WTC11 (cell line): ENCODE measurements around the gene SRRT. TPM values are rescaled to one million over a fixed set of nuclear protein-coding genes. Genes with fewer than 3 reads are reported as not detected.
A peak's percentile ranks its signal among the peaks of the same experiment; 100 is the strongest.

ENCODE experiments used
- ATAC-seq: fragments of 200-7000 bp; cut with Tn5 transposase; 2 replicates; pipeline ENCODE4 v1.10.0; 2021; ENCODE audit warnings: mild to moderate bottlenecking, moderate library complexity
- CTCF ChIA-PET: fragments of 300-600 bp; sonication (Branson Sonifier 250); formaldehyde crosslinking; loops from one replicate; lab custom pipeline; 2021; ENCODE audit warnings: antibody characterized with exemption; lab: Charles Lee
- POLR2A ChIA-PET: fragments of 350-600 bp; sonication (Branson Sonifier 250); formaldehyde crosslinking; loops from one replicate; lab custom pipeline; 2021; ENCODE audit warnings: antibody characterized with exemption; lab: Charles Lee
- DNase-seq: peaks from one replicate; pipeline ENCODE4 v3.0.0; 2021; ENCODE audit warnings: low spot score
- H3K27ac Mint-ChIP-seq: 2 replicates; pipeline ENCODE4 v1.8.0; 2021; ENCODE audit warnings: mixed read lengths
- H3K27me3 Mint-ChIP-seq: 2 replicates; pipeline ENCODE4 v1.8.0; 2021; ENCODE audit warnings: low read depth, mild to moderate bottlenecking, moderate library complexity, mixed read lengths
- H3K36me3 Mint-ChIP-seq: 2 replicates; pipeline ENCODE4 v1.8.0; 2021; ENCODE audit warnings: mixed read lengths
- H3K4me1 Mint-ChIP-seq: 2 replicates; pipeline ENCODE4 v1.8.0; 2022; ENCODE audit warnings: mixed read lengths
- H3K4me3 Mint-ChIP-seq: 2 replicates; pipeline ENCODE4 v1.8.0; 2021; ENCODE audit warnings: mild to moderate bottlenecking, moderate library complexity, mixed read lengths
- H3K9me3 Mint-ChIP-seq: 2 replicates; pipeline ENCODE4 v1.8.0; 2021; ENCODE audit warnings: mixed read lengths
- ATF1 ChIP-seq: sonication (generic); formaldehyde crosslinking; IDR thresholded peaks from 2 replicates; pipeline ENCODE4 v1.8.1; 2023; ENCODE audit warnings: mild to moderate bottlenecking, moderate library complexity, missing genetic modification reagents
- CREB1 ChIP-seq: sonication (generic); formaldehyde crosslinking; IDR thresholded peaks from 2 replicates; pipeline ENCODE4 v1.8.0; 2023; ENCODE audit warnings: mild to moderate bottlenecking, missing genetic modification reagents
- FOXK1 ChIP-seq: sonication (generic); formaldehyde crosslinking; IDR thresholded peaks from 2 replicates; pipeline ENCODE4 v1.8.0; 2022; ENCODE audit warnings: mild to moderate bottlenecking, moderate library complexity, missing genetic modification reagents
- GTF2I ChIP-seq: fragments of 250-450 bp; sonication (Bioruptor Pico); conservative IDR thresholded peaks from 2 replicates; pipeline ENCODE4 v1.4.0; 2021; ENCODE audit warnings: mild to moderate bottlenecking
- JAZF1 ChIP-seq: fragments of 250-450 bp; sonication (Bioruptor Pico); IDR thresholded peaks from 2 replicates; pipeline ENCODE4 v1.9.0; 2021; ENCODE audit warnings: moderate library complexity, mild to moderate bottlenecking, inconsistent platforms
- KAT7 ChIP-seq: sonication (generic); formaldehyde crosslinking; IDR thresholded peaks from 2 replicates; pipeline ENCODE4 v1.8.1; 2023; ENCODE audit warnings: missing genetic modification reagents, mild to moderate bottlenecking, borderline replicate concordance
- MYBL2 ChIP-seq: sonication (generic); formaldehyde crosslinking; IDR thresholded peaks from 2 replicates; pipeline ENCODE4 v1.8.1; 2023; ENCODE audit warnings: mild to moderate bottlenecking, moderate library complexity, missing genetic modification reagents
- NFE2L1 ChIP-seq: sonication (generic); formaldehyde crosslinking; IDR thresholded peaks from 2 replicates; pipeline ENCODE4 v1.8.1; 2023; ENCODE audit warnings: missing genetic modification reagents
- OVOL2 ChIP-seq: fragments of 250-450 bp; sonication (Bioruptor Pico); IDR thresholded peaks from 2 replicates; pipeline ENCODE4 v1.9.0; 2021; ENCODE audit warnings: mild to moderate bottlenecking, borderline replicate concordance
- RELA ChIP-seq: sonication (generic); formaldehyde crosslinking; IDR thresholded peaks from 2 replicates; pipeline ENCODE4 v1.8.1; 2022; ENCODE audit warnings: missing genetic modification reagents, mild to moderate bottlenecking, borderline replicate concordance
- ZBTB21 ChIP-seq: sonication (generic); formaldehyde crosslinking; IDR thresholded peaks from 2 replicates; pipeline ENCODE4 v1.8.1; 2023; ENCODE audit warnings: mild to moderate bottlenecking, missing genetic modification reagents, borderline replicate concordance
- ZNF317 ChIP-seq: sonication (generic); formaldehyde crosslinking; IDR thresholded peaks from 2 replicates; pipeline ENCODE4 v1.8.1; 2023; ENCODE audit warnings: low read depth, mild to moderate bottlenecking, moderate library complexity, missing genetic modification reagents, borderline replicate concordance
- total RNA-seq: library from RNA; stranded (reverse); gene quantifications from 3 replicates; pipeline ENCODE4 v1.2.3, GENCODE V29; 2021
- TF ChIP-seq, protein P1 (sequence below): fragments of 250-450 bp; sonication (Bioruptor Pico); conservative IDR thresholded peaks from 2 replicates; pipeline ENCODE4 v1.9.0; 2021; ENCODE audit warnings: mild to moderate bottlenecking
- TF ChIP-seq, protein P2 (sequence below): sonication (generic); formaldehyde crosslinking; IDR thresholded peaks from 2 replicates; pipeline ENCODE4 v1.8.1; 2022; ENCODE audit warnings: mild to moderate bottlenecking, missing genetic modification reagents, moderate library complexity, borderline replicate concordance
- TF ChIP-seq, protein P3 (sequence below): fragments of 250-450 bp; sonication (Bioruptor Pico); IDR thresholded peaks from 2 replicates; pipeline ENCODE4 v1.9.0; 2021; ENCODE audit warnings: moderate library complexity, mild to moderate bottlenecking, inconsistent platforms, borderline replicate concordance
- TF ChIP-seq, protein P4 (sequence below): fragments of 200-600 bp; IDR thresholded peaks from 2 replicates; pipeline ENCODE4 v1.8.0; 2022; ENCODE audit warnings: antibody characterized with exemption
- TF ChIP-seq, protein P5 (sequence below): sonication (generic); formaldehyde crosslinking; IDR thresholded peaks from 2 replicates; pipeline ENCODE4 v1.8.0; 2023; ENCODE audit warnings: mild to moderate bottlenecking, missing genetic modification reagents

The SRRT gene
- total RNA-seq, 1 experiment from 2014 or later: 238 TPM

DNA sequence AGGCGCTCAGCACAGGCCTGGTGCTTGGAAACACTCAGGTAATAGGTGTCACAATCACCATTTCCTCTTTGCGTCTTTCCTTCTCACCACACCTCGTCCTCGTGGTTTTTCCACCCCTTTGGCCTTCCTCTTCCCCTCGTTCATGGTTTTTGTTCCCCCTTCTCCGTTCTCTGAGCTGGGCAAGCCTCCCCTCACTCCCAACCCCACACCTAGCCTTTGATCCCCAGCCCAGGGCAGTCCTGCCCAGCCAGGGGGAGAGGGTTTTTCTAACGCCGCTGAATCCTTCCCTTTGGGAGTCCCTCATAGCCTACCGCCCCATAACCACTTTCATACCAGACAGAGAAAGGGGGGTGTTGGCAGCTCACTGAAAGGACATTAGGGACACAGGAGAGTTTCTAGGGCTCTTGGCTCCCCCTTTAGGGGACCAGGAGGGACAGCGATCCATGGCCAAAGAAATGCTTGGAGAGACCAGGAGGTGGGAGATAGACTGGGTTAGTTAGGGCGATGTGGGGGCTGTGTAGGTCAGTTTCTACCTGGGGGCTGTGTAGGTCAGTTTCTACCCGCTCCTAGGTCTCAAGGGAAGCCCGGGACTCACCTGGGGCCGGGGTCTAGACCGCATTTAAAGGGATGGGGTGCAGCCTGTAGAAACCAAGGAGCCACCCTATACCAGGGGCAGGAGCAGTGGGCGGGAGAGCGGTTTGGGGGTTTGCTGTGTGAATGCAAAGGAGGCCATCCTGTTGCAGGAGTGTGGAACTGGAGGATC, 49.0 kb upstream of the SRRT start (continued):
- TF ChIP-seq, protein P1, sequence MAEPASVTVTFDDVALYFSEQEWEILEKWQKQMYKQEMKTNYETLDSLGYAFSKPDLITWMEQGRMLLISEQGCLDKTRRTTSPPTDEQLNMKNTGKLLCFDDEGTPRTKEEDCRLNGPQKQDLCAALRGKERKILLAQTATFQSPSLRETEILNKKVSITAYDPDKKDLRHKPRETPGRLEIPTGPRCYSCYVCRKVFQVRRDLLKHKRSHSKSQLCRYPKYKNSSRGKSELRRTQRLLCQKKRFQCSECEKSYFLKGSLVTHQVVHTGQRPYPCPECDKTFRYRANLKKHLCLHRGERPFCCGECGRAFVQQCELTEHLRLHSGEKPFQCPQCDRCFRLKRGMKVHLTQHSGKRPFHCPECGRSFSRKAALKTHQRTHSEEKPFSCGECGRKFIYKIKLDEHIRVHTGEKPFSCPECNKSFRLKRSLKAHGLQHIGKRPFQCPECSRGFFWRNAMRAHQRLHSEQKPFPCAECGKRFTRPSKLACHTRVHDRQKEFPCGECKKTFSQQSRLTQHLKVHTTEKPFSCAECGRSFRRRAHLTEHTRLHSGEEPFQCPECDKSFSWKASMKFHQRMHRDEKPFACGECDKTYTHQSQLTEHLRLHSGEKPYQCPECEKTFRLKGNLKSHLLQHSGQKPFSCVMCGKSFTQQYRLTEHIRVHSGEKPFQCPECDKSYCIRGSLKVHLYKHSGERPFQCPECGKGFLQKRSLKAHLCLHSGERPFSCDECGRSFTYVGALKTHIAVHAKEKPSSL (CRISPR knock-in tag): no peak
- no peak for TF ChIP-seq JAZF1 (CRISPR knock-in tag)

DNA sequence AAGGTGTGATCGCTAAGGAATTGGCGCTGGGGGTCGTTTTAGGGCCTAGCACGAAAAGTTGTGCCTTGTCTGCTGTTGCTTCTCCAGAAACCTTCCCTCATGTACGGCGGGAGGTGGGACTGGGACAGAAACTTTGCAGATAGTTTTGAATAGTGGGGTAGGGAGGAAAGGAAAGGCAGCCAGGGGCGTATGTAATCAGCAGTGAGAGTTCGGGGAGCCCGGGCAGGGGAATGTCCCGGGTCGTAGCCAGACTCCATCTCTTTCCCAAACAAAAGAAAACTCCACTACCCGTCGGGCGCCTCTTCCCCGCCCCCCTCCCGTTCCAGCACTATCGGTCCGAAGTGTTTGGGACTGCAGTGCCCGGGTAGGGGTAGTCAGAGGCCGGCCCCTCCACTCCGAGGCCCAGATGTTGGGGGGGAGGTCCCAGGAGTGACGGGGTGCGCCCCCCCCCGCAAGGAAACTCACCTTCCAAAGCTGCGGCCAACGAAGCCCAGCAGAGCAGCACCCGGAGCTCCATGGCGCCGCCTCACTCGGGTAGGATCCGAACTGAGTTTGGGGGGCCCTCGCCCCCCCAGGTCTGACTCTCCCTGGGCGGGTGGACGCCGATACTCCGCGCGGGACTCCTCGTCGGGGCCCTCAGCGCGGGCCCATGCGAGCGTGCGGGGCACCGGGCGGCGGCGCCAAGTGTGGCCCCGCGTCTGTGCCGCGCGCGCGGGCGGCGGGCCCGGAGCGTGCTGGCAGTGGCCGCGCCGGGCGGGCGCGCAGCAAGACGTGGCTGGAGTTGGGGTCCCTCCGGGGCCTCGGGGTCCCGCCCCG, 48.2 kb upstream of the SRRT start:
- DNase-seq (peak; percentile 31), ATAC-seq (no peak)
- peak overlapping the region; percentile 80 for H3K27ac Mint-ChIP-seq
- H3K4me1 Mint-ChIP-seq: peaks cover 28% of the 10 kb centered on the region
- ChIA-PET CTCF (interaction anchor here (0.6 to 5.8 kb wide), 20 partner anchors 7 to 381 kb away, joined by 3 to 96 read pairs (median 4); partner anchors contain the start of genes FBXO24, POP7, SLC12A9 and SRRT), POLR2A (interaction anchor here (0.5 to 3.7 kb wide), 19 partner anchors 9 to 611 kb away, joined by 3 to 53 read pairs (median 4); partner anchors contain the start of genes FBXO24, GIGYF1, LRCH4 and NYAP1)
- TF ChIP-seq RELA (CRISPR knock-in tag) (no peak), ZNF317 (CRISPR knock-in tag) (no peak), FOXK1 (CRISPR knock-in tag) (no peak), KAT7 (CRISPR knock-in tag) (no peak; the same call in 1 of the 2 replicates), JAZF1 (CRISPR knock-in tag) (no peak), GTF2I (no peak)
- TF ChIP-seq, protein P2, sequence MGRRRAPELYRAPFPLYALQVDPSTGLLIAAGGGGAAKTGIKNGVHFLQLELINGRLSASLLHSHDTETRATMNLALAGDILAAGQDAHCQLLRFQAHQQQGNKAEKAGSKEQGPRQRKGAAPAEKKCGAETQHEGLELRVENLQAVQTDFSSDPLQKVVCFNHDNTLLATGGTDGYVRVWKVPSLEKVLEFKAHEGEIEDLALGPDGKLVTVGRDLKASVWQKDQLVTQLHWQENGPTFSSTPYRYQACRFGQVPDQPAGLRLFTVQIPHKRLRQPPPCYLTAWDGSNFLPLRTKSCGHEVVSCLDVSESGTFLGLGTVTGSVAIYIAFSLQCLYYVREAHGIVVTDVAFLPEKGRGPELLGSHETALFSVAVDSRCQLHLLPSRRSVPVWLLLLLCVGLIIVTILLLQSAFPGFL (CRISPR knock-in tag): no peak
- TF ChIP-seq, protein P3, sequence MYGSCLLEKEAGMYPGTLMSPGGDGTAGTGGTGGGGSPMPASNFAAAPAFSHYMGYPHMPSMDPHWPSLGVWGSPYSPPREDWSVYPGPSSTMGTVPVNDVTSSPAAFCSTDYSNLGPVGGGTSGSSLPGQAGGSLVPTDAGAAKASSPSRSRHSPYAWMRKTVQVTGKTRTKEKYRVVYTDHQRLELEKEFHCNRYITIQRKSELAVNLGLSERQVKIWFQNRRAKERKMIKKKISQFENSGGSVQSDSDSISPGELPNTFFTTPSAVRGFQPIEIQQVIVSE (CRISPR knock-in tag): no peak
- H3K4me3 Mint-ChIP-seq: peak overlapping the region; percentile 98
- peaks cover 19% of the 10 kb centered on the region for H3K36me3 Mint-ChIP-seq
- no peaks in the 10 kb centered on the region for H3K27me3 Mint-ChIP-seq
- no peaks in the 10 kb centered on the region for H3K9me3 Mint-ChIP-seq

DNA sequence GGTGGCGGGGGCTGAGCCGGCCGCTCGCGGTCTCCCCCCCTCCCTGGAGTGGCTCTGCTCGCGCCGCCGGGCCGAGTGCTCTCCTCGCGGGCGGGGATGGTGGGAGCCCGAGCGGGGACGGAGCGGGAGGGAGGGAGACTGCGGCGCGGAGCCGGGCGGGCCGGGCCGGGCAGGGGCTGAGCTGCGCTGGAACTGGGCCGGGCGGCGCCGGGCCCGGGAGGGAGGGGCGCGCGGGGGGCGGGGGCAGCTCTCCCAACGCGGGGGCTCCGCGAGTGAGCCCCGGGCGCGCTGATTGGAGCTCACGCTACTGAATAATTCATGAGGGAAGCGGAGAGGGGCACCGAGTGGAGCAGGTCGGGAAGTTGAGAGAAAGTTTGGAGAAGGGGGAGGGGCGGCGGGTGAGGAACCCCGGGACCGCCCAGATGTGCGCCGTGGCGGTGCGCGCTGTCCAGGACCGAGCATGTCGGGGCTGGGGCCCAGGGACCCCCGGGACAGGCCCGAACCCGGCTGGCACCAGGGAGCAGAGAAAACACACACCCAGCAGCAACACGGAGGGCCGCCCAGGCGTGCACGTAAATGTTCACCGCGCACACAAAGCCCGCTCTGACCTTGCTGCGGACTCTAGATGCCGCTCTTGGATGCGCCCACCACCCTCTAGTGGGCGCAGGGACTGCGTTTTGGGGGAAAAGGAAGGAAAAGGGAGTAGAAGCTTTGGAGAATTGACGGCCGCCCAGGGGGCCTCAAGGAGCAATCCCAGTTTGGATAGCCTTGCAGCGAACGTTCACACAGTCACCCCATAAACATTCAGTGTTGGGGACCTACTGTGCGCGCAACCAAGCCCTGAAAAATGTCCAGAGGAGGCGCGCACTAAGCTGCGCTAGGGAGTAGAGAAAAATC, 47.3 kb upstream of the SRRT start, which contains the start of gene EPHB4:
EPHB4 (minus strand) TSS at position 194 of the 897 bp plus-strand sequence. CDS start 493 bp downstream, outside the sequence.
- peak; percentile 90 for DNase-seq
- H3K27ac Mint-ChIP-seq: peak within 1 kb of the TSS; percentile 99
- CTCF ChIA-PET: interaction anchor here (0.6 to 5.8 kb wide), 28 partner anchors 9 to 382 kb away, joined by 3 to 96 read pairs (median 3); partner anchors contain the start of genes FBXO24, MOSPD3, POP7 and SLC12A9
- peaks cover 28% of the 10 kb centered on the region for H3K4me1 Mint-ChIP-seq
- H3K36me3 Mint-ChIP-seq: peaks cover 14% of the 10 kb centered on the region
- no peaks in the 10 kb centered on the region for H3K9me3 Mint-ChIP-seq
- no peaks in the 10 kb centered on the region for H3K27me3 Mint-ChIP-seq
- POLR2A ChIA-PET: interaction anchor here (0.5 to 3.7 kb wide), 23 partner anchors 8 to 610 kb away, joined by 3 to 53 read pairs (median 4); partner anchors contain the start of genes FBXO24, GIGYF1, LRCH4 and MOSPD3
- peak within 1 kb of the TSS; percentile 98 for H3K4me3 Mint-ChIP-seq
- peak; percentile 82 for ATAC-seq
- TF ChIP-seq CREB1 (CRISPR knock-in tag): no peak
- no peak for TF ChIP-seq OVOL2
- TF ChIP-seq, protein P4, sequence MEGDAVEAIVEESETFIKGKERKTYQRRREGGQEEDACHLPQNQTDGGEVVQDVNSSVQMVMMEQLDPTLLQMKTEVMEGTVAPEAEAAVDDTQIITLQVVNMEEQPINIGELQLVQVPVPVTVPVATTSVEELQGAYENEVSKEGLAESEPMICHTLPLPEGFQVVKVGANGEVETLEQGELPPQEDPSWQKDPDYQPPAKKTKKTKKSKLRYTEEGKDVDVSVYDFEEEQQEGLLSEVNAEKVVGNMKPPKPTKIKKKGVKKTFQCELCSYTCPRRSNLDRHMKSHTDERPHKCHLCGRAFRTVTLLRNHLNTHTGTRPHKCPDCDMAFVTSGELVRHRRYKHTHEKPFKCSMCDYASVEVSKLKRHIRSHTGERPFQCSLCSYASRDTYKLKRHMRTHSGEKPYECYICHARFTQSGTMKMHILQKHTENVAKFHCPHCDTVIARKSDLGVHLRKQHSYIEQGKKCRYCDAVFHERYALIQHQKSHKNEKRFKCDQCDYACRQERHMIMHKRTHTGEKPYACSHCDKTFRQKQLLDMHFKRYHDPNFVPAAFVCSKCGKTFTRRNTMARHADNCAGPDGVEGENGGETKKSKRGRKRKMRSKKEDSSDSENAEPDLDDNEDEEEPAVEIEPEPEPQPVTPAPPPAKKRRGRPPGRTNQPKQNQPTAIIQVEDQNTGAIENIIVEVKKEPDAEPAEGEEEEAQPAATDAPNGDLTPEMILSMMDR: no peak
- no peak for TF ChIP-seq ATF1 (CRISPR knock-in tag)
- TF ChIP-seq, protein P5, sequence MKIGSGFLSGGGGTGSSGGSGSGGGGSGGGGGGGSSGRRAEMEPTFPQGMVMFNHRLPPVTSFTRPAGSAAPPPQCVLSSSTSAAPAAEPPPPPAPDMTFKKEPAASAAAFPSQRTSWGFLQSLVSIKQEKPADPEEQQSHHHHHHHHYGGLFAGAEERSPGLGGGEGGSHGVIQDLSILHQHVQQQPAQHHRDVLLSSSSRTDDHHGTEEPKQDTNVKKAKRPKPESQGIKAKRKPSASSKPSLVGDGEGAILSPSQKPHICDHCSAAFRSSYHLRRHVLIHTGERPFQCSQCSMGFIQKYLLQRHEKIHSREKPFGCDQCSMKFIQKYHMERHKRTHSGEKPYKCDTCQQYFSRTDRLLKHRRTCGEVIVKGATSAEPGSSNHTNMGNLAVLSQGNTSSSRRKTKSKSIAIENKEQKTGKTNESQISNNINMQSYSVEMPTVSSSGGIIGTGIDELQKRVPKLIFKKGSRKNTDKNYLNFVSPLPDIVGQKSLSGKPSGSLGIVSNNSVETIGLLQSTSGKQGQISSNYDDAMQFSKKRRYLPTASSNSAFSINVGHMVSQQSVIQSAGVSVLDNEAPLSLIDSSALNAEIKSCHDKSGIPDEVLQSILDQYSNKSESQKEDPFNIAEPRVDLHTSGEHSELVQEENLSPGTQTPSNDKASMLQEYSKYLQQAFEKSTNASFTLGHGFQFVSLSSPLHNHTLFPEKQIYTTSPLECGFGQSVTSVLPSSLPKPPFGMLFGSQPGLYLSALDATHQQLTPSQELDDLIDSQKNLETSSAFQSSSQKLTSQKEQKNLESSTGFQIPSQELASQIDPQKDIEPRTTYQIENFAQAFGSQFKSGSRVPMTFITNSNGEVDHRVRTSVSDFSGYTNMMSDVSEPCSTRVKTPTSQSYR (CRISPR knock-in tag): peak; percentile 87; the same call in 1 of the 2 replicates
- TF ChIP-seq MYBL2 (CRISPR knock-in tag): 0 out of 2 replicates have a peak, but pooled peaks have one; percentile 31
- TF ChIP-seq NFE2L1 (CRISPR knock-in tag): no peak
- TF ChIP-seq ZBTB21 (CRISPR knock-in tag): no peak
